SK-MEL-5 (cell line): Measurements from ENCODE around the gene GTF2A1L. TPM values are rescaled to one million over a fixed set of nuclear protein-coding genes. Genes with fewer than 3 reads are reported as not detected.
"Not testable (repeated sequence)": the region's sequence is repeated elsewhere in the genome, so short reads cannot be mapped to it uniquely, and the experiment has no call there.

ENCODE experiments used
- DNase-seq: peaks from one replicate; pipeline ENCODE4 v3.0.0-alpha.2; 2016; ENCODE audit warnings: low read depth, low spot score
- in situ Hi-C: cut with HindIII; loops from 2 replicates; pipeline ENCODE4 v1.10.0; 2016; ENCODE audit warnings: low sequenced_read_pairs, high pct_unique_total_duplicates, low pct_unique_long_range_greater_than_20kb
- total RNA-seq: library from RNA; depleted of rRNA; stranded (reverse); fragments of >200 nt; shearing (Covaris generic); gene quantifications from 2 replicates; pipeline ENCODE4 v1.2.3, GENCODE V29; 2014

GTF2A1L gene
- total RNA-seq, 1 experiment from 2014 or later, result not detected

DNA sequence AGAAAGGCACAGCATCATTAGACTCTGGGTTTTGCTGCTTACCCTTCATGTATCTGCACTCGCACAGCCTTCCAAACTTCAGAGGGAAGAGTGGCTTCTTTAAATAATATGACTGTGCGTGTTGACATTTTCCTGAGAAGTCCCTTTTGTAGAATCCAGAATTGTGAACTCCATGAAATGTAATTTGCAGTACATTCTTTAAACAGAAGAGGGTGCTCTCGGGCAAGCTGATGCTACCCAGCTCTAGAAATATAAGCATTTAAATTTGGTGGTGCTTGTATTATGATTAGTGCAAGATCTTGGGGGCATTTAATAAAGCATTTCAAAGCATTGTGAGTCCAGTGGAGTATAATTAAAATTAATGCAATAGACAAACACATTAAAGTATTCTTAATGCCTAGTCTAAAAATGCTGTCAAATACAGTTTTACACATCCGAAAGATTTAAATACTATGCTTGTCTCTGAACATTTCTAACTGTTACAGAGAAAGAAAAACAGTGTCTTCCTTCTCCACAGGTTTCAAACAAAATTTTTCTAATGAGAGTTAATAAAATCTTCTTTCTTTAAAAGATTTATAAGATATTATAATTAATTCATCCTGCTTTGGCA, 17.3 kb upstream of the GTF2A1L start:
- in situ Hi-C loops, result no loop called here
- peak; percentile 80 for DNase-seq

DNA sequence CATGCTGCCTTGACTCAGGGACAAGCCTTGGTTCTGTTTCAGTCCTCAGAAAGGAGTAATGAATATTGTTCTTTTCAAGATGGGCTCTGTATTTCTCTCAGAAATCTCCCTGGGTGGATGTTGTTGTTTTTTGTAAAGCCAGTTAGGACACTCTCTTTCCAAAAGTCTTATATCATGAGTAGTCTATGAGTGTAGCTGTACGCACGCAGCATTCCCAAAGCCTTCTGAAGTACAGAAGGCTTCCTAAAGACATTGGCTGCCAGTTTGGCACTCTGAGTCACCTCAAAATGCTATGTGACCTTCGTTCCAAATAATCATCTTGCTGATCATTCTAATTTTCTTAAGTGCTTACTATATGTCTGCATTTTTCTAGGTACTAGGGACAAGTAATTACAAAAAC, 16.7 kb upstream of the GTF2A1L start:
- in situ Hi-C loops, result no loop called here
- DNase-seq, result no peak

DNA sequence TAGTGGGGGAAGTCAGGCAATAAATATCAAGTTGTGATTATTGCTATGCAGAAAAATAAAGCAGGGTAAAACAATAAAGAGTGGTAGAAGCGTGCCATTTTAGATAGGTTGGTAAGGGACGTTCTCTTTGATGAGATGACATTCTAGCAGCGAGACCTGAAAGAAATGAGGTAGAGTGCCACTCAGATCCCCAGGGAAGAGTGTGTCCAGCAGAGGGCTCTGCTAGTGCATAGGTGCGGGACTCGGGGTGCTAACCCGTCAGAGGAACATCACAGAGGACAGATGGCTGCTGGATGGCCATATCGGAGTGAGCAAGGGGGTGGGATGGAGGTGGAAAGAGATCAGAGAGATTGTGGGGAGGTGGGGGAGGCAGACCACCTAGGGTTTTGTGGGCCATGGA, 16.3 kb upstream of the GTF2A1L start:
- DNase-seq, result peak; percentile 41
- in situ Hi-C loops, result no loop called here

DNA sequence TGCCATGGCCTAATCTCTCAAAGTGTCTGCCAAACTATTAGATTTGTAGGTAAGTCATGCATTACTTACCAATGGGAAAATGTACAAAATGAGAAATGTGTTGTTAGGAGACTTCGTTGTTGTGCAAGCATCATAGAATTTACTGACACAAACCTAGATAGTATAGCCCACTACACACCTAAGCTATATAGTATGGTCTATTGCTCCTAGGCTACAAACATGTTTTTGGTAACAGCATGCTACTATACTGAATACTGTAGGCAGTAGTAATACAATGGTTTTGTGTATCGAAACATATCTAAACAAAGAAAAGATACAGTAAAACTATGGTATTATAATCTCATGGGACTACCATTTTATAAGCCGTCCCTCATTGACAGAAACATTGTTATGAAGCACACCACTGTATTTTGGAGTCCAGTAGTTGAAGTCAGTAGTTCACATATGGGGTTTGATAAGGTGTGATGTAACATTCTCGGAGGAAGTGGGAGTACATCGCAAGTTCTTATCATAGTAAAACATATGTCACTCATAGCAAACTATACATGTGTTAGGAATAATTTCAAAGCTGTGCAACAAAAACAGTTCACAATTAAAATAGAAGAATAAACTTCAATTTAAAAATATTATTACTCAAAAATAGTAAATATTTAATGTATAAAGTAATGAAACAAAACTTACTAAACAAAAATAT, 12.0 kb upstream of the GTF2A1L start:
- in situ Hi-C loops, result no loop called here
- no peak for DNase-seq

DNA sequence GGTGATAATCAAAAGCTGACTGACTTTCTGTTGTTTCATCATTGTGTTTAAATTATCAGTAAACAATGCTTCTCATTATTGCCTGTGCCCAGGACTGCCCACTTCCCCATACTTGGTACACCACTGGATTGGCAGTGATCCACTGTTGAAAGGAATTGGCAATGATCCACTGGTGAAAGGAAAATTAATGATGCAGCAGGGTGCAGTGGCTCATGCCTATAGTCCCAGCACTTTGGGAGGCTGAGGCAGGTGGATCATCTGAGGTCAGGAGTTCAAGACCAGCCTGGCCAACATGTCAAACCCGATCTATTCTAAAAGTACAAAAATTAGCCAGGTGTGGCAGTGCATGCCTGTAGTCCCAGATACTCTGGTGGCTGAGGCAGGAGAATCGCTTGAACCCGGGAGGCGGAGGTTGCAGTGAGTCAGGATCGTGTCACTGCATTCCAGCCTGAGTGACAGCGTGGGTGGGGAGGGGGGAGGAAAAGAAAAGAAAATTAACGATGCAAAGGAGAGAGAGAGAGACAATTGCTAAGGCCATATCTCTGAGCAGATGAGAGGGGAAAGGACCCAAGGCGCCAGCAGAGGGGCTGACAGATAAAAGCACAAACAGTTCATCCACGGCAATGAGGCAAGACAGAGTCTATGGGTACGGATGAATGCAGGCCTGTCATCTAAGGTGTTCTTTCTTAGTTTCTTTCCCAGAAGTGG, 10.2 kb upstream of the GTF2A1L start:
- in situ Hi-C loops, result no loop called here
- peak; percentile 60 for DNase-seq

DNA sequence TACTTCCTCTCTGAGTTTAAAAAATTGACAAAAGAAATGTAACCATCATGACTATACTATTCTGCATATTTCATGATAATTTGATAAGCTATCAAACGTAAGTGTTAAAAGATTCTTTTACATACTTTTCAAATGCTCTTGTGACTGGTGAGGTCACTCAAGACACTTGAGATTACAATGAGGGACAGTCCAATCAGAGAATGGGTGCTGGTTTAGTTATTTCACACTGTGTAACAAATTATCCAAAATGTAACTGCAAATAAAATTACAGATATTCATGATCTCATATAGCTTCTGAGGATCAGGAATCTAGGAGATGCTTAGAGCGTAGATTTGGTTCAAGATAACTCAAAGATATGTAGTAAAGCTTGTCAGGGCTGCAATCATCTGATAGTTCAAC, 4.4 kb upstream of the GTF2A1L start:
- in situ Hi-C loops, result no loop called here
- no peak for DNase-seq

DNA sequence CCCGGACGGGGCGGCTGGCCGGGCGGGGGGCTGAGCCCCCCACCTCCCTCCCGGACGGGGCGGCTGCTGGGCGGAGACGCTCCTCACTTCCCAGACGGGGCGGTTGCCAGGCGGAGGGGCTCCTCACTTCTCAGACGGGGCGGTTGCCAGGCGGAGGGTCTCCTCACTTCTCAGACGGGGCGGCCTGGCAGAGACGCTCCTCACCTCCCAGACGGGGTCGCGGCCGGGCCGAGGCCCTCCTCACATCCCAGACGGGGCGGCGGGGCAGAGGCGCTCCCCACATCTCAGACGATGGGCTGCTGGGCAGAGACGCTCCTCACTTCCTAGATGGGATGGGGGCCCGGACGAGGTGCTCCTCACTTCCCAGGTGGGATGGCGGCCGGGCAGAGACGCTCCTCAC, 3.1 kb upstream of the GTF2A1L start:
- in situ Hi-C loops, DNase-seq: not testable (repeated sequence)

DNA sequence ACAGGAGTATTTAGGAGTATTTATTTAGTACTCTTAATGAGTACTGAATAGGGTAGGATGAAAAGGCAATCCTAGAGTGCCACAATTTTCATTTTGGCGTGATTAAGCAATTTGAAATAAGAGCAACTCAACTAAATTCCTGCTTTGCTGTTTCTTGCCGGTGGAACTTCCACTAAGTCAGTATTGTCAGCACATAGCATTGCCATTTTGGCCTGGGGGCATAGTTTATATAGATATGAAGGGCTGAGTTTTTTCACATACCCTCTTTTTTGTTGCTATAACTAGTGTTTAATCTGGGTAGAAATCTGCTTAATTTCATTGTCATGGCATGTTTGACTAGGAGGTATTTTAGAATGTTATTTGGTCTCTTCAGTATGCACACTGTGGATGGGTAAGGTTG, 1.9 kb downstream of the GTF2A1L start:
- DNase-seq, result no peak
- in situ Hi-C loops, result no loop called here

DNA sequence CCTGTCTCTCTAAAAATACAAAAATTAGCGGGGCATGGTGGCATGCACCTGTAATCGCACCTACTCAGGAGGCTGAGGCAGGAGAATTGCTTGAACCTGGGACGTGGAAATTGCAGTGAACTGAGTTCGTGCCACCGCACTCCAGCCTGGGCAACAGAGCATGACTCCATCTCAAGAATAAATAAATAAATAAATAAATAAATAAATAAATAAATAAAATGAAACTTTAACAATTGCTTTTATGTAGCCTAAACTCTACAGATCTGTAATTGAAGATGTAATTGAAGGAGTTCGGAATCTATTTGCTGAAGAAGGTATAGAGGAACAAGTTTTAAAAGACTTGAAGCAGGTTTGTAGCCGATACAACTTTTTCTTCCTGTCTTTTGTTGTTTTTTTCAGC, 2.9 kb downstream of the GTF2A1L start:
- in situ Hi-C loops, result no loop called here
- no peak for DNase-seq

DNA sequence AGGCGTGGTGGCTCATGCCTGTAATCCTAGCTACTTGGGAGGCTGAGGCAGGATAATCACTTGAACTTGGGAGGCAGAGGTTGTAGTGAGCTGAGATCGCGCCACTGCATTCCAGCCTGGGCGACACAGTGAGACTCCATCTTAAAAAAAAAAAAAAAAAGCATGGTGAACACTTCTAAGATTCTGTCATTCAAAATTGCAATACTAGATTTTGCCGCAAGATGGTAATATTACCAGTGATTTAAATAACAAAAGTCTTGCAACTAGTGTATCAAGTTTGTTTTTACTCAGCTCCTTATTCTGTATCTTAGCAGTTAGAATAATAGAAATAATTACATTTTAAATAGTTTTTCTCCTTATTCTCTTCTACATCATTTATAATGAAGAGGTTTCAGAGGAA, 5.0 kb downstream of the GTF2A1L start:
- in situ Hi-C loops, result not testable (repeated sequence)
- DNase-seq, result peak; percentile 86

DNA sequence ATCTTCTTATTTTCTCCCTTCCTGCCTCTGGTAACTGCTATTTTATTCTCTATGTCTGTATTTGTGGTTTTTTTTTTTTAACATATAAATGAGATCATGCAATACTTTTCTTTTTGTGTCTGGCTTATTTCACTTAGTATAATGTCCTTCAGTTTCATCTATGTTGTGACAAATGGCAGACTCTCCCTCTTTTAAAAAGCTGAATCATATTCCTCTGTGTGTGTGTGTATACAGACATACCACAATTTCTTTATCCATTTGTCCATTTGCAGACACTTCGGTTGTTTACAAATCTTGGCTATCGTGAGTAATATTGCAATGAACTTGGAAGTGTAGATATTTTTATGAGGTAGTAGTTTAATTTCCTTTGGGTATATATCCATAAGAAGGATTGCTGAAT, 7.0 kb downstream of the GTF2A1L start:
- no peak for DNase-seq
- in situ Hi-C loops, result no loop called here

DNA sequence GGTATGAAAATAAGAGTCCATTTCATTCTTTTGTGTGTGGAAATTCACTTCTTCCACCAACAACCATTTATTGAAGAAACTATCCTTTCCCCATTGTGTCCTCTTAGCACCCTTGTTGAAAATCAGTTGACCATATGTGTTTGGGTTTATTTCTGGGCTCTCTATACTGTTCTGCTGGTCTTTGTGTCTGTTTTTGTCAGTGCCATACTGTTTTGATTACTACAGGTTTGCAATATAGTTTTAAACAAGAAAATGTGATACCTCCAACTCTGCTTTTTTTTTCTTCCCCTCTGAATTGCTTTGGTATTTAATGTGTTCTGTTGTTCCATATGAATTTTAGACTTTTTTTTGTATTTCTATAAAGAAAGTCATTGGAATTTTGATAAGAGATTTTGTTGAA, 8.4 kb downstream of the GTF2A1L start:
- no peak for DNase-seq
- in situ Hi-C loops, result no loop called here

DNA sequence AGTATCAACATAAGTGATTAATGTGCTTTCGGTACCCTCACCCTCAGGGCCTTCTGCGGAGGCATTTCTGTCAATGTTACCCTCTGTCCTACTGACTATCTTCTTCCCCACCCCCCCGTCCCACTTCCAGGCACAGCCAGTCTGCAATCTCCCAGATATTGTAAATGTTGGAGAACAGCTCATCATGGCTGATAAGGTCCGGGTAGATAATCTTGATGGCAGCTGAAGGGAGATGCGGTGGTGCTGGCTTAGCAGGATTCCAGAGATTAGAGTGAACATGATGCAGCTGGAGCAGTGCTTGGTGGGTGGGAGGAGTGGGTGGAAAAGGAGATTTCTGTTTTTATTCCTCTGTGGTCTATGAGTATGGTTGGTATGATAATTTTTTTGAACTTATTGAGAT, 15.5 kb downstream of the GTF2A1L start:
- in situ Hi-C loops, result no loop called here
- no peak for DNase-seq

DNA sequence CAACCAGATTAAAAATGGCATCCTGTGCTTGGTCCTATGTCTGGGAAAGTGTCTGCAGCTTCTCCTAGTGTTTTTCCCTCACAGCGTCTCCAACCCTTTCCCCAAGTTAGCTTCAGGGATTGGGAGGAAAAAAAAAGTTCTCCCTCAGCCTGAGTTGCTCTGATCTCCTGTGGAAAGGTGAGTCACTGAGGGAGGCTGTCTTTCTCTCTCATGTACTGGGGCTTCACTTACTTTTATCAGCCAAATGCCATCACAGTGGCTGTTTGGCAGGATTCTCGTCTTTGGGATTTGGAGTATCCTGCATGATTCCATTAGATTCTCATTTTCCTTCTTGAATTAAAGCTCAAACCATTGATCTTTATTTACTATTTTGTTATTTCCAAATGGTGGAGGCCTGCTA, 18.1 kb downstream of the GTF2A1L start:
- in situ Hi-C loops, result no loop called here
- DNase-seq, result no peak

DNA sequence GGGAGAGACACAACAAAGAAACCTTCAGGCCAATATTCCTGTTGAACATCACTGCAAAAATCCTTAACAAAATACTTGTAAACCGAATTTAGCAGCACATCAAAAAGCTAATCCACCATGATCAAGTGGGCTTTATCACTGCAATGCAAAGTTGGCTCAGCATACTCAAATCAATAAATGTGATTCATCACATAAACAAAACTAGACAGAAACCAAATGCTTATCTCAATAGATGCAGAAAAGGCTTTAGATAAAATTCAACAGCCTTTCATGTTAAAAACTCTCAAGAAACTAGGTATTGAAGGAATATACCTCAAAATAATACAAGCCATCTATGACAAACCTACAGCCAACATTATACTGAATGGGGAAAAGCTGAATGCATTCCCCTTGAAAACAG, 20.6 kb downstream of the GTF2A1L start:
- DNase-seq, result no peak
- in situ Hi-C loops, result no loop called here

DNA sequence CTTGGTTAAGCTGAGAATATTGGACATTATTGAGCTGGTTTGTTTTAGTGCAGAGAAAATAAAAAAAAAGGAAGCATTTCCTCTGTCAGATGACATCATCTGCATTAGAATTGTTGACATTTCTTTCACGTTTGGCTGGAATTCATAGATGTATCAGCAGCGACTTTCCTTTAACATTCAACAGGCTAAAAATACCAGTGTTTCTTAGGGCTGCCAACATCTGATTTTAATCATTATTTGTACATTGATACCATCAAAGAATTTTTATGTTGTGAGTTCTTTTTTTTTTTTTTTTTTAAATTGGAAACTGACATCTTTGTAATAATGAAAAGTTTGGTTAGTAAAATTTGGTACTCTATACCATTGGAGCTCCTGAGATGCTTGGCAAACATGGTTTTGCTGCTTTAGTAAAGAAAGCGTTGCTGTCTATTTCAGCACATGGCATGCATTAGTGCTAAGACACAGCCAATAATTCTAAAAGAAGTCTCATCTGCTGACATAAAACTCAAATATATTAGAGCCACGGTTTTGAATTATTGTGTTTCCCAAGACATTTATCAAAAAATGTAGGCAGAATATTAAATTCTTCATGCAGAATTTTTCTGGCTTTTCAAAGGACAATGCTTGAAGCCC, 33.6 kb downstream of the GTF2A1L start:
- DNase-seq, result no peak
- in situ Hi-C loops, result no loop called here

DNA sequence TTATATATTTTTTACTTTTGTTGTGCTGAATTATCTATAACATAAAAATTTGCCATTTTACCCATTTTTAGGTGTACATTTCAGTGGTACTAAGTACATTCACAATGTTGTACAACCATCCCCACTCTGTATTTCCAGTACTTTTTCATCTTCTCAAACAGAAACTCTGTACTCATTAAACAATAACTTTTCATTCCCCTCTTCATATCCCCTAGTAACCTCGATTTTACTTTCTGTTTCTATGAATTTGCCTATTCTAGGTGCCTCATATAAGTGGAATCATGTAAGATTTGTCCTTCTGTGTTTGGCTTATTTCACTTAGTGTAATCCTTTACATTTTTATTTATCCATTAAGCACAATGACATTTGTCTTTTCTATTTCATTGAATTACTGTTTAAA, 51.3 kb downstream of the GTF2A1L start:
- no peak for DNase-seq
- in situ Hi-C loops, result no loop called here

DNA sequence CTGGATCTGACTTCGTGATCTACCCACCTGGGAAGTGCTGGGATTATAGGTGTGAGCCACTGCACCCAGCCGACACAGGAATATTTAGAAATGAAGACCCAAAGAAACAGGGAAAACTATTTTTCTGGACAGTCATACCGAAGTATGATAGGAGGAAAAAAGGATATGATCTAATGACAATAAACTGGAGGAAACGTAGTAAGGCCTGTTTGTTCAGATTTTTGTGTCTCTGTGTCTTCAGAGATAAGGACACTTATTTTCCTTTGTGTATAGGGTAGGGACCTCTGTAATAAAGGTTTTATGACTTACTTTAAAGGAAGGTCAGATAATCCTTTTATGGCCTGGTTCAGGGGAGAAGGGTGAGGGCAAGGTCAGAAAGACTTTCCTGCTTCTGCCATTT, 55.9 kb downstream of the GTF2A1L start:
- in situ Hi-C loops, result no loop called here
- DNase-seq, result no peak

DNA sequence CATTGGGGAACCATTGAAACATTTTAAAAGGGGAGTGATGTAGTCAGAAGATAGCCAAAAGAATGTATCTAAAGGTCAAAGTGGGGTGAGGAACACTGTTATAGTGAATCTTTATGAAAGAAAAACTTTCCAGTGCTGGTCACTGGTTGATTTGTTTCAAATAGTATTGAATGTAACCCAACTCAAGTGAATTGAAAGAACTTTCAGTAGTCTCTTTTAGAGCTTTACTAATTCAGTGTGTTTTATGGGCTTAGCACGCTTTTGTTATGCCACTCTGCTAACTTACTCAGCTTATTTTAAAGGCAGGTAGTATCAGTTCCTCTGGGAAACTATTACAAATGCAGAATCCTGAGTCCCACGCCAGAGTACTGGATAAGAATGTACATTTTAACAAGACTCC, 57.3 kb downstream of the GTF2A1L start:
- DNase-seq, result no peak
- in situ Hi-C loops, result no loop called here
